Measurements from ENCODE around the gene MON1B.

The MON1B gene

GRCh38 chr16:77212741-77213541 is 22.0 kb downstream of the MON1B start:
- H3K27me3 ChIP-seq, result no peaks in the 10 kb centered on the region
- H3K27ac ChIP-seq, result peak overlapping the region; percentile 57 to 97 (median 92)
- H3K9ac ChIP-seq, result peak overlapping the region; percentile 75 to 97 (median 92)
- peaks cover 0 to 13% (median 7%) of the 10 kb centered on the region in 11 experiments; a peak in 8 of 22 replicates for H4K20me1 ChIP-seq
- TF ChIP-seq Cebpa-rat (IDR thresholded peaks at IDR 0.05), result no peak
- H3K4me3 ChIP-seq, result peak overlapping the region; percentile 62 to 91 (median 81)
- H3K4me1 ChIP-seq, result peaks cover 20 to 30% (median 22%) of the 10 kb centered on the region in 10 experiments
- H3K9me3 ChIP-seq (replicated peaks in 1 of 11), result no peaks in the 10 kb centered on the region
- peak overlapping the region; percentile 75 to 90 (median 85) for H3K4me2 ChIP-seq
- peaks cover 0 to 31% (median 7%) of the 10 kb centered on the region in 11 experiments; a peak in 9 of 22 replicates for H3K36me3 ChIP-seq

DNA sequence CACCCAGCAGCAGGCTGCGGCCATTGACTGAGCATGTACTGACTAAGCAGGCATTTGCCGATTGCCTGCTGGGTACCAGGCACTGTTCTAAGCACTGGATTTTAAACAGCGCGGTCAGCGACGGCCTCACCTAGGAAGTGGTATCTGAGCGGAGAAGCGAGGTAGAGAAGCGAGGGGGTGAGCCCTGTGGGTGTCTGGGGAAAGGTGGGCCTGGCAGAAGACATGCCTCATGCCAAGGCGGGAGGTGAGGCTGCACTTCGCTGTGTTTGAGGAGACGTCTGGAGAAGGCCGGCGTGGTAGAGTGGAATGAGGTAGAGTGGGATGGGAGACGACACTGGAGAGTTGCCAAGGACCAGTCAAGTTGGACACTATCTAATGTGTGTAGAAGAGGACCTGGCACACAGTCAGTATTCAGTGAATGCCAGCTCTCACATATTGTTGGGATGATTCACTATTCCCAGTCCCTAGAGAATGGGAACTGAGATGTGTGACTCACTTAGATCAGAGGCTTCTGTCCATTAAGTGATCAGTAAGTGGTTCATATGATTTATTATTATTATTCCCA is 22.6 kb downstream of the MON1B start:
- no peak for TF ChIP-seq Cebpa-rat (IDR thresholded peaks at IDR 0.05)
- Histone ChIP-seq H4K20me1 (peaks cover 0 to 9% (median 7%) of the 10 kb centered on the region in 11 experiments; a peak in 8 of 22 replicates), H3K9me3 (replicated peaks in 1 of 11) (no peaks in the 10 kb centered on the region), H3K27me3 (no peaks in the 10 kb centered on the region), H3K9ac (peak overlapping the region in 1 of 11 experiments; percentile 97; a peak in 2 of 22 replicates), H3K4me1 (peaks cover 20 to 30% (median 22%) of the 10 kb centered on the region in 10 experiments), H3K27ac (peak overlapping the region in 2 of 11 experiments; percentile 92 to 94; a peak in 2 of 22 replicates), H3K36me3 (peaks cover 0 to 31% (median 7%) of the 10 kb centered on the region in 11 experiments; a peak in 9 of 22 replicates), H3K4me3 (peak overlapping the region in 6 of 10 experiments; percentile 73 to 89 (median 81); a peak in 10 of 20 replicates), H3K4me2 (peak overlapping the region; percentile 75 to 90 (median 85))

GRCh38 chr16:77214411-77215138 is 23.6 kb downstream of the MON1B start:
- Histone ChIP-seq H3K9me3 (replicated peaks in 1 of 11) (no peaks in the 10 kb centered on the region), H3K4me1 (peaks cover 20 to 32% (median 27%) of the 10 kb centered on the region in 10 experiments), H4K20me1 (peaks cover 0 to 9% (median 6%) of the 10 kb centered on the region in 11 experiments; a peak in 7 of 22 replicates), H3K9ac (no peak overlapping the region), H3K36me3 (peaks cover 0 to 31% (median 7%) of the 10 kb centered on the region in 11 experiments; a peak in 9 of 22 replicates), H3K4me3 (no peak overlapping the region), H3K27me3 (no peaks in the 10 kb centered on the region), H3K27ac (no peak overlapping the region; a peak in 1 of 22 replicates), H3K4me2 (peak overlapping the region in 10 of 11 experiments; percentile 10 to 88 (median 39); a peak in 14 of 22 replicates)
- no peak for TF ChIP-seq Cebpa-rat (IDR thresholded peaks at IDR 0.05)

GRCh38 chr16:77219437-77219836 is 28.4 kb downstream of the MON1B start:
- H3K36me3 ChIP-seq, result peaks cover 0 to 34% (median 10%) of the 10 kb centered on the region in 11 experiments; a peak in 9 of 22 replicates
- TF ChIP-seq Cebpa-rat (IDR thresholded peaks at IDR 0.05), result no peak
- H3K4me3 ChIP-seq, result no peak overlapping the region
- H3K9me3 ChIP-seq (replicated peaks in 1 of 11), result no peaks in the 10 kb centered on the region
- no peak overlapping the region for H3K9ac ChIP-seq
- H3K27me3 ChIP-seq, result no peaks in the 10 kb centered on the region
- H3K4me1 ChIP-seq, result peaks cover 5 to 27% (median 22%) of the 10 kb centered on the region in 10 experiments
- H4K20me1 ChIP-seq, result no peaks in the 10 kb centered on the region
- no peak overlapping the region for H3K27ac ChIP-seq
- H3K4me2 ChIP-seq, result peak overlapping the region in 6 of 11 experiments; percentile 53 to 82 (median 70); a peak in 7 of 22 replicates

GRCh38 chr16:77220427-77220826 is 29.4 kb downstream of the MON1B start:
- TF ChIP-seq Cebpa-rat (IDR thresholded peaks at IDR 0.05), result no peak
- H3K4me2 ChIP-seq, result peak overlapping the region in 8 of 11 experiments; percentile 3 to 82 (median 64); a peak in 13 of 22 replicates
- peak overlapping the region in 1 of 11 experiments; percentile 20; a peak in 1 of 22 replicates for H3K9ac ChIP-seq
- H3K36me3 ChIP-seq, result peaks cover 0 to 29% (median 9%) of the 10 kb centered on the region in 11 experiments; a peak in 9 of 22 replicates
- no peak overlapping the region for H3K4me3 ChIP-seq
- no peaks in the 10 kb centered on the region for H3K9me3 ChIP-seq (replicated peaks in 1 of 11)
- H3K4me1 ChIP-seq, result peaks cover 0 to 22% (median 18%) of the 10 kb centered on the region in 10 experiments; a peak in 15 of 20 replicates
- H3K27me3 ChIP-seq, result no peaks in the 10 kb centered on the region
- H4K20me1 ChIP-seq, result no peaks in the 10 kb centered on the region
- no peak overlapping the region; a peak in 1 of 22 replicates for H3K27ac ChIP-seq

- peaks cover 0 to 22% (median 18%) of the 10 kb centered on the region in 10 experiments; a peak in 15 of 20 replicates for H3K4me1 ChIP-seq
- TF ChIP-seq Cebpa-rat (IDR thresholded peaks at IDR 0.05), result no peak
- H3K27ac ChIP-seq, result no peak overlapping the region
- no peak overlapping the region for H3K4me2 ChIP-seq
- no peaks in the 10 kb centered on the region for H3K27me3 ChIP-seq
- H3K9me3 ChIP-seq (replicated peaks in 1 of 11), result no peaks in the 10 kb centered on the region
- no peaks in the 10 kb centered on the region for H4K20me1 ChIP-seq
- H3K36me3 ChIP-seq, result peaks cover 0 to 18% (median 4%) of the 10 kb centered on the region in 11 experiments; a peak in 7 of 22 replicates
- no peak overlapping the region for H3K9ac ChIP-seq
- no peak overlapping the region for H3K4me3 ChIP-seq
Measured at GRCh38 chr16:77221482-77221881, 30.5 kb downstream of the MON1B start.

DNA sequence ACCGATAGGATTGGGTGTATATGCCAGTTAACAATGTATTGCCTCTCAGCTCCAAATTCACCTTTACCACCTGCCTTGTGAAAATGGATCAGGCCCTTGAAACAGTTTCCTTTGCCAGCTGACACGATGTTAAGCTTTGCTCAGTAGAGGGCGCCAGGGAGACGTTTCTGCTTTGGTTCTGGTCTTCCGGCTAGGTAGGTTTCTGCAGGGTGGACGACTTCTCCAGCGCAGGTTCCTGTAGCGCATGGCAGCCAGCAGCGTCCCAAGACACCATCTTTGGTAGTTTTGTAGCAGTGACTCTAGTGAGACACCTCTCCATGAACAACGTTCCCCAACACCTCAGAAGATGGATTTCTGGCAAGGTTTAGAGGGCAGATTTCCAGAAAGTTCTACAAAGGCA is 32.2 kb downstream of the MON1B start:
- Histone ChIP-seq H3K9me3 (replicated peaks in 1 of 11) (no peaks in the 10 kb centered on the region), H3K9ac (no peak overlapping the region), H4K20me1 (no peaks in the 10 kb centered on the region), H3K4me2 (no peak overlapping the region), H3K27me3 (no peaks in the 10 kb centered on the region), H3K36me3 (peaks cover 0 to 11% (median 0%) of the 10 kb centered on the region in 11 experiments; a peak in 1 of 22 replicates), H3K27ac (no peak overlapping the region), H3K4me3 (no peak overlapping the region), H3K4me1 (peaks cover 0 to 22% (median 18%) of the 10 kb centered on the region in 10 experiments; a peak in 15 of 20 replicates)
- TF ChIP-seq Cebpa-rat (IDR thresholded peaks at IDR 0.05), result no peak

- no peak for TF ChIP-seq Cebpa-rat (IDR thresholded peaks at IDR 0.05)
- H3K4me1 ChIP-seq, result peaks cover 0 to 12% (median 8%) of the 10 kb centered on the region in 10 experiments; a peak in 15 of 20 replicates
- no peaks in the 10 kb centered on the region for H3K9me3 ChIP-seq (replicated peaks in 1 of 11)
- no peak overlapping the region for H3K9ac ChIP-seq
- no peaks in the 10 kb centered on the region for H3K27me3 ChIP-seq
- no peak overlapping the region for H3K4me3 ChIP-seq
- no peaks in the 10 kb centered on the region for H4K20me1 ChIP-seq
- H3K4me2 ChIP-seq, result no peak overlapping the region
- peaks cover 0 to 11% (median 0%) of the 10 kb centered on the region in 11 experiments; a peak in 1 of 22 replicates for H3K36me3 ChIP-seq
- no peak overlapping the region for H3K27ac ChIP-seq
Measured at GRCh38 chr16:77225182-77225581, 34.2 kb downstream of the MON1B start.
